Neural cell (in vitro differentiated cells): ENCODE results near the gene ABHD8. TPM values are rescaled to one million over a fixed set of nuclear protein-coding genes. Genes with fewer than 3 reads are reported as not detected.

Source experiments
- H2AFZ ChIP-seq: fragments of 200-600, 300-800 bp; sonication (generic), shearing (Covaris generic); 2 replicates; pipeline ENCODE4 v1.6.0; 2014; ENCODE audit warnings: low read depth, mild to moderate bottlenecking, antibody characterized with exemption, low read length, moderate library complexity
- H3F3A ChIP-seq: fragments of 200-600 bp; shearing (Covaris generic); 2 replicates; pipeline ENCODE4 v1.6.1; 2016; ENCODE audit warnings: mild to moderate bottlenecking, moderate library complexity, mixed read lengths, antibody characterized with exemption, low read length; ENCODE audit not compliant: insufficient read depth, poor library complexity, severe bottlenecking
- H3K27ac ChIP-seq: fragments of 200-600, 300-800 bp; sonication (generic), shearing (Covaris generic); 2 replicates; pipeline ENCODE4 v1.5.1; 2014; ENCODE audit warnings: mild to moderate bottlenecking, low read length, moderate library complexity
- H3K27me3 ChIP-seq: fragments of 300-800, 200-600 bp; sonication (generic), shearing (Covaris generic); 2 replicates; pipeline ENCODE4 v1.6.0; 2014; ENCODE audit warnings: mild to moderate bottlenecking, low read depth, low read length, moderate library complexity; ENCODE audit not compliant: insufficient read depth
- H3K36me3 ChIP-seq: fragments of 300-800, 200-600 bp; sonication (generic), shearing (Covaris generic); 2 replicates; pipeline ENCODE4 v1.5.1; 2014; ENCODE audit warnings: mild to moderate bottlenecking, antibody characterized with exemption, low read length, moderate library complexity; ENCODE audit not compliant: insufficient read depth
- H3K4me2 ChIP-seq: fragments of 300-800, 200-600 bp; sonication (generic), shearing (Covaris generic); 2 replicates; pipeline ENCODE4 v1.6.0; 2014; ENCODE audit warnings: mild to moderate bottlenecking, low read length
- H3K4me3 ChIP-seq: fragments of 300-800, 200-600 bp; sonication (generic), shearing (Covaris generic); 2 replicates; pipeline ENCODE4 v1.5.1; 2014; ENCODE audit warnings: mild to moderate bottlenecking, low read length, moderate library complexity
- H3K79me2 ChIP-seq: fragments of 200-600 bp; shearing (Covaris generic); replicated peaks from 2 replicates; pipeline ENCODE4 v1.6.0; 2014; ENCODE audit warnings: mild to moderate bottlenecking, low read length, moderate library complexity; ENCODE audit not compliant: insufficient read depth
- H3K9ac ChIP-seq: fragments of 300-800, 200-600 bp; sonication (generic), shearing (Covaris generic); 2 replicates; pipeline ENCODE4 v1.6.1; 2016; ENCODE audit warnings: mild to moderate bottlenecking, low read length, mixed read lengths
- H3K9me2 ChIP-seq: fragments of 200-600 bp; shearing (Covaris generic); 2 replicates; pipeline ENCODE4 v1.6.1; 2016; ENCODE audit warnings: mild to moderate bottlenecking, low read length, mixed read lengths; ENCODE audit not compliant: insufficient read depth
- H3K9me3 ChIP-seq: fragments of 200-600, 300-800 bp; sonication (generic), shearing (Covaris generic); 2 replicates; pipeline ENCODE4 v1.6.1; 2016; ENCODE audit warnings: mild to moderate bottlenecking, mixed run types, low read length, moderate library complexity, mixed read lengths
- H4K20me1 ChIP-seq: fragments of 200-600 bp; shearing (Covaris generic); 2 replicates; pipeline ENCODE4 v1.6.1; 2016; ENCODE audit warnings: mild to moderate bottlenecking, mixed run types; ENCODE audit not compliant: insufficient read depth
- EP300 ChIP-seq: fragments of 450-650 bp; conservative IDR thresholded peaks from 2 replicates; pipeline ENCODE4 v1.6.1; 2014; ENCODE audit warnings: antibody characterized with exemption, mild to moderate bottlenecking, moderate library complexity; ENCODE audit not compliant: poor library complexity, severe bottlenecking
- EZH2 ChIP-seq: fragments of 200-600, 300-800 bp; shearing (Covaris generic), sonication (generic); IDR thresholded peaks from 2 replicates; pipeline ENCODE4 v1.6.1; 2014; ENCODE audit warnings: antibody characterized with exemption, low read length, borderline replicate concordance, mild to moderate bottlenecking; ENCODE audit not compliant: insufficient read depth, poor library complexity, severe bottlenecking
- MXI1 ChIP-seq: fragments of 450-650 bp; conservative IDR thresholded peaks from 2 replicates; pipeline ENCODE4 v1.6.1; 2014; ENCODE audit warnings: antibody characterized with exemption, mild to moderate bottlenecking; ENCODE audit not compliant: poor library complexity, severe bottlenecking
- POLR2AphosphoS5 ChIP-seq: IDR thresholded peaks from 2 replicates; pipeline ENCODE4 v1.6.1; 2012
- RAD21 ChIP-seq: fragments of 450-650 bp; conservative IDR thresholded peaks from 2 replicates; pipeline ENCODE4 v1.6.1; 2014; ENCODE audit warnings: antibody characterized with exemption, mild to moderate bottlenecking, moderate library complexity
- SMC3 ChIP-seq: fragments of 450-650 bp; conservative IDR thresholded peaks from 2 replicates; pipeline ENCODE4 v1.6.1; 2014; ENCODE audit warnings: antibody characterized with exemption, mild to moderate bottlenecking, moderate library complexity; ENCODE audit not compliant: poor library complexity
- TAF1 ChIP-seq: IDR thresholded peaks from 2 replicates; pipeline ENCODE4 v1.6.1; 2012; ENCODE audit warnings: low read depth
- polyA plus RNA-seq: library from polyadenylated mRNA; depleted of rRNA; stranded (reverse); fragments of >200 nt; gene quantifications from 2 replicates; pipeline ENCODE4 v1.2.3, GENCODE V29; 2014
- TF ChIP-seq, protein P1 (sequence below): fragments of 450-650 bp; IDR thresholded peaks from 2 replicates; pipeline ENCODE4 v1.5.1; 2014; ENCODE audit warnings: antibody characterized with exemption, mild to moderate bottlenecking, moderate library complexity; ENCODE audit not compliant: poor library complexity, severe bottlenecking
- TF ChIP-seq, protein P2 (sequence below): IDR thresholded peaks from 2 replicates; pipeline ENCODE4 v1.6.1; 2012; ENCODE audit warnings: borderline replicate concordance

ABHD8 gene
- polyA plus RNA-seq, 1 donor from 2014 or later: 28.1 TPM

DNA sequence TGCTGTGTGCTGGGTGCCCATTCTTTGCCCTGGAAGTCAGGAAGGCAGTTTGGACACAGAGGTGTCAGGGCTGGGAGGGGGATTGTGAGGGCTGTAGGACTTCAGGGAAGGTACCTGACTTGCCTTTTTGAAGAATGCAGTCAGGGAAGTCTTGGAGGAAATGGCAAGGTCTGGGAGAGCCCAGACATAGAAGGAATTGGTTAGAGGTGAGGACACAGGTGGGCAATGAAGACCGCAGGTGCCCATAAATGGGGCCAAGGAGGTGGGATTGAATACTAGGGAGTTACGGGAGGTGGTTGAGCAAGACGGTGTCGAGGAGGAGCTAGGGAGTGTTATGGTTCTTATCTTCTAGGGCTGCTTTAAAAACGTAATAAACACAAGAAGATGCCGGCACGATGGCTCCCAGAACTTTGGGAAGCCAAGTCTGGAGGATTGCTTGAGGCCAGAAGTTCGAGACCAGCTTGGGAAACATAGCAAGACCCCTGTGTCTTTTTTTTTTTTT lies 4.7 kb upstream of the ABHD8 start:
- Histone ChIP-seq H3K9me2 (no peaks in the 10 kb centered on the region), H4K20me1 (no peaks in the 10 kb centered on the region), H2AFZ (no peak overlapping the region), H3K4me3 (no peak overlapping the region), H3K9me3 (no peaks in the 10 kb centered on the region), H3K27ac (no peak overlapping the region), H3F3A (no peaks in the 10 kb centered on the region), H3K4me2 (no peak overlapping the region), H3K27me3 (no peaks in the 10 kb centered on the region), H3K79me2 (peaks cover 18% of the 10 kb centered on the region), H3K9ac (no peak overlapping the region), H3K36me3 (no peaks in the 10 kb centered on the region)
- TF ChIP-seq, protein P1, sequence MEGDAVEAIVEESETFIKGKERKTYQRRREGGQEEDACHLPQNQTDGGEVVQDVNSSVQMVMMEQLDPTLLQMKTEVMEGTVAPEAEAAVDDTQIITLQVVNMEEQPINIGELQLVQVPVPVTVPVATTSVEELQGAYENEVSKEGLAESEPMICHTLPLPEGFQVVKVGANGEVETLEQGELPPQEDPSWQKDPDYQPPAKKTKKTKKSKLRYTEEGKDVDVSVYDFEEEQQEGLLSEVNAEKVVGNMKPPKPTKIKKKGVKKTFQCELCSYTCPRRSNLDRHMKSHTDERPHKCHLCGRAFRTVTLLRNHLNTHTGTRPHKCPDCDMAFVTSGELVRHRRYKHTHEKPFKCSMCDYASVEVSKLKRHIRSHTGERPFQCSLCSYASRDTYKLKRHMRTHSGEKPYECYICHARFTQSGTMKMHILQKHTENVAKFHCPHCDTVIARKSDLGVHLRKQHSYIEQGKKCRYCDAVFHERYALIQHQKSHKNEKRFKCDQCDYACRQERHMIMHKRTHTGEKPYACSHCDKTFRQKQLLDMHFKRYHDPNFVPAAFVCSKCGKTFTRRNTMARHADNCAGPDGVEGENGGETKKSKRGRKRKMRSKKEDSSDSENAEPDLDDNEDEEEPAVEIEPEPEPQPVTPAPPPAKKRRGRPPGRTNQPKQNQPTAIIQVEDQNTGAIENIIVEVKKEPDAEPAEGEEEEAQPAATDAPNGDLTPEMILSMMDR: no peak
- no peak for TF ChIP-seq EP300
- TF ChIP-seq TAF1: no peak
- TF ChIP-seq RAD21: no peak
- TF ChIP-seq EZH2: no peak
- TF ChIP-seq SMC3: no peak
- TF ChIP-seq MXI1: no peak
- no peak for TF ChIP-seq POLR2AphosphoS5
- TF ChIP-seq, protein P2, sequence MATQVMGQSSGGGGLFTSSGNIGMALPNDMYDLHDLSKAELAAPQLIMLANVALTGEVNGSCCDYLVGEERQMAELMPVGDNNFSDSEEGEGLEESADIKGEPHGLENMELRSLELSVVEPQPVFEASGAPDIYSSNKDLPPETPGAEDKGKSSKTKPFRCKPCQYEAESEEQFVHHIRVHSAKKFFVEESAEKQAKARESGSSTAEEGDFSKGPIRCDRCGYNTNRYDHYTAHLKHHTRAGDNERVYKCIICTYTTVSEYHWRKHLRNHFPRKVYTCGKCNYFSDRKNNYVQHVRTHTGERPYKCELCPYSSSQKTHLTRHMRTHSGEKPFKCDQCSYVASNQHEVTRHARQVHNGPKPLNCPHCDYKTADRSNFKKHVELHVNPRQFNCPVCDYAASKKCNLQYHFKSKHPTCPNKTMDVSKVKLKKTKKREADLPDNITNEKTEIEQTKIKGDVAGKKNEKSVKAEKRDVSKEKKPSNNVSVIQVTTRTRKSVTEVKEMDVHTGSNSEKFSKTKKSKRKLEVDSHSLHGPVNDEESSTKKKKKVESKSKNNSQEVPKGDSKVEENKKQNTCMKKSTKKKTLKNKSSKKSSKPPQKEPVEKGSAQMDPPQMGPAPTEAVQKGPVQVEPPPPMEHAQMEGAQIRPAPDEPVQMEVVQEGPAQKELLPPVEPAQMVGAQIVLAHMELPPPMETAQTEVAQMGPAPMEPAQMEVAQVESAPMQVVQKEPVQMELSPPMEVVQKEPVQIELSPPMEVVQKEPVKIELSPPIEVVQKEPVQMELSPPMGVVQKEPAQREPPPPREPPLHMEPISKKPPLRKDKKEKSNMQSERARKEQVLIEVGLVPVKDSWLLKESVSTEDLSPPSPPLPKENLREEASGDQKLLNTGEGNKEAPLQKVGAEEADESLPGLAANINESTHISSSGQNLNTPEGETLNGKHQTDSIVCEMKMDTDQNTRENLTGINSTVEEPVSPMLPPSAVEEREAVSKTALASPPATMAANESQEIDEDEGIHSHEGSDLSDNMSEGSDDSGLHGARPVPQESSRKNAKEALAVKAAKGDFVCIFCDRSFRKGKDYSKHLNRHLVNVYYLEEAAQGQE: no peak

GRCh38 chr19:17306285-17306714 lies 3.1 kb upstream of the ABHD8 start:
- no peaks in the 10 kb centered on the region for H3K9me2 ChIP-seq
- H3K9me3 ChIP-seq: no peaks in the 10 kb centered on the region
- H3K4me3 ChIP-seq: peak overlapping the region; percentile 92
- H3K4me2 ChIP-seq: peak overlapping the region; percentile 95
- peaks cover 15% of the 10 kb centered on the region for H3K79me2 ChIP-seq
- no peaks in the 10 kb centered on the region for H4K20me1 ChIP-seq
- peak overlapping the region; percentile 88 for H3K9ac ChIP-seq
- TF ChIP-seq, protein P2: no peak
- TF ChIP-seq RAD21 (no peak), TAF1 (no peak), SMC3 (no peak), EZH2 (no peak), POLR2AphosphoS5 (no peak), EP300 (no peak), MXI1 (no peak)
- TF ChIP-seq, protein P1: no peak
- no peaks in the 10 kb centered on the region for H3K36me3 ChIP-seq
- H2AFZ ChIP-seq: peak overlapping the region; percentile 94
- H3K27ac ChIP-seq: peak overlapping the region; percentile 84
- no peaks in the 10 kb centered on the region for H3K27me3 ChIP-seq
- no peaks in the 10 kb centered on the region for H3F3A ChIP-seq
